K562 (cell line): ENCODE measurements around the gene LDLR. TPM values are rescaled to one million over a fixed set of nuclear protein-coding genes. Genes with fewer than 3 reads are reported as not detected.

ENCODE experiments used
- E2F8 ChIP-seq: fragments of 450-650 bp; IDR thresholded peaks from 2 replicates; pipeline ENCODE4 v1.7.1; 2018; ENCODE audit warnings: mild to moderate bottlenecking, low read depth; ENCODE audit not compliant: partially characterized antibody
- FIP1L1 ChIP-seq: fragments of 200-400 bp; formaldehyde crosslinking; IDR thresholded peaks from 2 replicates; pipeline ENCODE4 v1.6.1; 2018; ENCODE audit warnings: mild to moderate bottlenecking, low read depth, low read length; ENCODE audit not compliant: poor library complexity, severe bottlenecking
- FOXA3 ChIP-seq, 2 experiments: fragments of 450-650 bp in 1 of 2; sonication (generic) in 1 of 2; formaldehyde crosslinking; IDR thresholded peaks in 1 of 2; conservative IDR thresholded peaks in 1 of 2; 2 replicates each; pipeline versions ENCODE4 v1.4.0 to v1.8.0; 2020 to 2022; ENCODE audit warnings: mild to moderate bottlenecking in 2 of 2, missing genetic modification reagents in 1 of 2
- HDAC1 ChIP-seq, 2 experiments: fragments of 450-650 bp; IDR thresholded peaks; 2 replicates each; pipeline ENCODE4 v1.6.1; 2016 to 2017; ENCODE audit warnings: inconsistent platforms in 1 of 2, mild to moderate bottlenecking in 1 of 2, moderate library complexity in 1 of 2
- MYNN ChIP-seq, 2 experiments: sonication (generic); formaldehyde crosslinking in 1 of 2; IDR thresholded peaks; 2 replicates each; pipeline versions ENCODE4 v1.5.0 to v1.6.1; 2016 to 2020; ENCODE audit warnings: antibody characterized with exemption in 1 of 2, missing genetic modification reagents in 1 of 2
- NFRKB ChIP-seq: fragments of 450-650 bp; IDR thresholded peaks from 2 replicates; pipeline ENCODE4 v1.6.1; 2016; ENCODE audit warnings: low read depth
- POLR2G ChIP-seq: fragments of 200-400 bp; formaldehyde crosslinking; IDR thresholded peaks from 2 replicates; pipeline ENCODE4 v1.6.1; 2017; ENCODE audit warnings: low read depth, mild to moderate bottlenecking, antibody characterized with exemption, low read length, moderate library complexity
- SAFB ChIP-seq: fragments of 200-400 bp; formaldehyde crosslinking; IDR thresholded peaks from 2 replicates; pipeline ENCODE4 v1.6.1; 2017; ENCODE audit warnings: low read depth, low read length, borderline replicate concordance
- TEAD1 ChIP-seq, 2 experiments: fragments of 450-650 bp in 1 of 2; sonication (generic) in 1 of 2; formaldehyde crosslinking; IDR thresholded peaks; 2 replicates each; pipeline versions ENCODE4 v1.4.0 to v1.8.0; 2020 to 2022; ENCODE audit warnings: mild to moderate bottlenecking in 2 of 2, missing genetic modification reagents in 1 of 2
- TGIF2 ChIP-seq: sonication (generic); formaldehyde crosslinking; IDR thresholded peaks from 2 replicates; pipeline ENCODE4 v1.8.1; 2022; ENCODE audit warnings: mild to moderate bottlenecking, missing genetic modification reagents, moderate library complexity
- ZNF146 ChIP-seq: IDR thresholded peaks from one replicate; pipeline ENCODE4 v1.6.1; 2018; ENCODE audit warnings: missing compliant biosample characterization; ENCODE audit not compliant: unreplicated experiment
- ZNF316 ChIP-seq: fragments of 450-650 bp; IDR thresholded peaks from 2 replicates; pipeline ENCODE4 v1.6.1; 2016
- ZNF512 ChIP-seq: IDR thresholded peaks from 2 replicates; pipeline ENCODE4 v1.6.1; 2016; ENCODE audit warnings: missing genetic modification characterization, missing compliant biosample characterization
- polyA plus RNA-seq, 8 experiments: library from polyadenylated mRNA; depleted of rRNA in 4 of 8; stranded (reverse) in 5 of 8; unstranded in 3 of 8; fragments of >200 nt; fragmentation: Nextera tagmentation in 2 of 8; fragmentation: Illumina TruSeq in 1 of 8; extraction: Ambion mirVana in 2 of 8; extraction: Trizol in 1 of 8; gene quantifications; 2 replicates each; pipeline versions ENCODE4 v1.2.1 to v1.2.3, GENCODE V29; 2011 to 2014; ENCODE audit warnings: inconsistent platforms in 1 of 8, missing spikeins in 1 of 8
- total RNA-seq, 7 experiments: library from RNA; depleted of rRNA in 6 of 7; stranded (reverse); fragments of >200 nt in 6 of 7; fragmentation: Illumina TruSeq in 2 of 7; extraction: Trizol in 2 of 7; gene quantifications; 2 replicates each; pipeline versions ENCODE4 v1.2.1 to v1.2.3, GENCODE V29; 2011 to 2021; ENCODE audit warnings: low replicate concordance in 1 of 7
- TF ChIP-seq, protein P1 (sequence below): fragments of 450-650 bp; IDR thresholded peaks from 2 replicates; pipeline ENCODE4 v1.6.1; 2016; ENCODE audit warnings: missing biosample characterization, missing genetic modification characterization
- TF ChIP-seq, protein P2 (sequence below): fragments of 450-650 bp; formaldehyde crosslinking; conservative IDR thresholded peaks from 2 replicates; pipeline ENCODE4 v1.4.0; 2022; ENCODE audit warnings: mild to moderate bottlenecking, missing genetic modification characterization

Gene LDLR
- total and polyA plus RNA-seq, 9 of the 15 experiments (the other 6 are each of a cell fraction or from before 2014, with no cell fraction given), result 19.9 to 114 (median 56.3) TPM

DNA sequence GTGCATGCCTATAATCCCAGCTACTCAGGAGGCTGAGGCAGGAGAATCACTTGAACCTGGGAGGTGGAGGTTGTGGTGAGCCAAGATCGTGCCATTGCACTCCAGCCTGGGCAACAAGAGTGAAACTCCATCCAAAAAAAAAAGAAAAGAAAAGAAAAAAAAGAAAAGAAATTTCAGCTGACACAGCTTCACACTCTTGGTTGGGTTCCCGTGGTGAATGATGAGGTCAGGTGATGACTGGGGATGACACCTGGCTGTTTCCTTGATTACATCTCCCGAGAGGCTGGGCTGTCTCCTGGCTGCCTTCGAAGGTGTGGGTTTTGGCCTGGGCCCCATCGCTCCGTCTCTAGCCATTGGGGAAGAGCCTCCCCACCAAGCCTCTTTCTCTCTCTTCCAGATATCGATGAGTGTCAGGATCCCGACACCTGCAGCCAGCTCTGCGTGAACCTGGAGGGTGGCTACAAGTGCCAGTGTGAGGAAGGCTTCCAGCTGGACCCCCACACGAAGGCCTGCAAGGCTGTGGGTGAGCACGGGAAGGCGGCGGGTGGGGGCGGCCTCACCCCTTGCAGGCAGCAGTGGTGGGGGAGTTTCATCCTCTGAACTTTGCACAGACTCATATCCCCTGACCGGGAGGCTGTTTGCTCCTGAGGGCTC is 22.0 kb downstream of the LDLR start (continued):
- TF ChIP-seq POLR2G (peak; percentile 79), ZNF316 (no peak), ZNF512 (no peak), SAFB (no peak), HDAC1 (IDR thresholded peaks at IDR 0.05) (no peak), TGIF2 (no peak), E2F8 (peak; percentile 58), MYNN (IDR thresholded peaks at IDR 0.05) (no peak), MYNN (CRISPR knock-in tag; IDR thresholded peaks at IDR 0.05) (no peak), FOXA3 (CRISPR knock-in tag; conservative IDR thresholded peaks at IDR 0.05 in 1 of 2, IDR thresholded peaks at IDR 0.05 in 1 of 2) (no peak), TEAD1 (CRISPR knock-in tag; IDR thresholded peaks at IDR 0.05) (no peak), ZNF146 (CRISPR knock-in tag) (no peak), FIP1L1 (no peak), NFRKB (no peak)
- TF ChIP-seq, protein P1, sequence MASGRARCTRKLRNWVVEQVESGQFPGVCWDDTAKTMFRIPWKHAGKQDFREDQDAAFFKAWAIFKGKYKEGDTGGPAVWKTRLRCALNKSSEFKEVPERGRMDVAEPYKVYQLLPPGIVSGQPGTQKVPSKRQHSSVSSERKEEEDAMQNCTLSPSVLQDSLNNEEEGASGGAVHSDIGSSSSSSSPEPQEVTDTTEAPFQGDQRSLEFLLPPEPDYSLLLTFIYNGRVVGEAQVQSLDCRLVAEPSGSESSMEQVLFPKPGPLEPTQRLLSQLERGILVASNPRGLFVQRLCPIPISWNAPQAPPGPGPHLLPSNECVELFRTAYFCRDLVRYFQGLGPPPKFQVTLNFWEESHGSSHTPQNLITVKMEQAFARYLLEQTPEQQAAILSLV (tag), result no peak
- TF ChIP-seq, protein P2, sequence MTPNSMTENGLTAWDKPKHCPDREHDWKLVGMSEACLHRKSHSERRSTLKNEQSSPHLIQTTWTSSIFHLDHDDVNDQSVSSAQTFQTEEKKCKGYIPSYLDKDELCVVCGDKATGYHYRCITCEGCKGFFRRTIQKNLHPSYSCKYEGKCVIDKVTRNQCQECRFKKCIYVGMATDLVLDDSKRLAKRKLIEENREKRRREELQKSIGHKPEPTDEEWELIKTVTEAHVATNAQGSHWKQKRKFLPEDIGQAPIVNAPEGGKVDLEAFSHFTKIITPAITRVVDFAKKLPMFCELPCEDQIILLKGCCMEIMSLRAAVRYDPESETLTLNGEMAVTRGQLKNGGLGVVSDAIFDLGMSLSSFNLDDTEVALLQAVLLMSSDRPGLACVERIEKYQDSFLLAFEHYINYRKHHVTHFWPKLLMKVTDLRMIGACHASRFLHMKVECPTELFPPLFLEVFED (CRISPR knock-in tag), result 0 out of 2 replicates have a peak, but pooled peaks have one; percentile 19
